HCT116 (cell line): ENCODE data around the gene SMIM14. TPM values are rescaled to one million over a fixed set of nuclear protein-coding genes. Genes with fewer than 3 reads are reported as not detected.

Experiments
- ATAC-seq: fragments of 200-7000 bp; cut with Tn5 transposase; 2 replicates; pipeline ENCODE4 v1.9.1; 2020; ENCODE audit warnings: mild to moderate bottlenecking, moderate library complexity
- Bru-seq: library from RNA; stranded (reverse); fragments of 400-500 nt; gene quantifications from one replicate; lab custom pipeline; 2021; lab: Mats Ljungman, UMichigan
- BruChase-seq, 2 experiments: library from RNA; stranded (reverse); fragments of 400-500 nt; gene quantifications; one replicate each; lab custom pipeline; 2021; lab: Mats Ljungman, UMichigan
- BruUV-seq: library from RNA; stranded (reverse); fragments of 400-500 nt; replicated peaks from 2 replicates; lab custom pipeline; 2021; lab: Mats Ljungman, UMichigan
- CTCF ChIA-PET: fragments of 300-600 bp; sonication (Branson Sonifier 250); formaldehyde crosslinking; loops from one replicate; lab custom pipeline; 2021; ENCODE audit warnings: antibody characterized with exemption; lab: Charles Lee
- POLR2A ChIA-PET: fragments of 300-600, 350-600 bp; sonication (Branson Sonifier 250); formaldehyde crosslinking; loops from one replicate; lab custom pipeline; 2021; ENCODE audit warnings: antibody characterized with exemption; lab: Charles Lee
- RAD21 ChIA-PET, 2 experiments: fragments of 300-600 bp; sonication (Branson Sonifier 250); formaldehyde crosslinking; loops; one replicate each; lab custom pipeline; 2023; ENCODE audit warnings: low total read pairs in 2 of 2; ENCODE audit not compliant: uncharacterized antibody in 2 of 2, unreplicated experiment in 2 of 2, low non-redundant PET in 1 of 2; lab: Charles Lee
- DNase-seq: peaks from one replicate; pipeline ENCODE4 v3.0.0-alpha.2; 2010; ENCODE audit warnings: low read depth, low spot score
- H2AFZ ChIP-seq: fragments of 200-600 bp; shearing (Covaris generic), sonication (generic); 2 replicates; pipeline ENCODE4 v1.6.1; 2017; ENCODE audit warnings: low read depth, mixed run types, mixed read lengths, antibody characterized with exemption, low read length; ENCODE audit not compliant: poor library complexity, severe bottlenecking
- H3K27ac ChIP-seq: 2 replicates; pipeline ENCODE4 v1.5.1; 2012; ENCODE audit warnings: low read depth, low read length
- H3K27me3 ChIP-seq: fragments of 200-600 bp; sonication (generic); 2 replicates; pipeline ENCODE4 v1.6.1; 2016; ENCODE audit warnings: mixed run types, low read length, mixed read lengths; ENCODE audit not compliant: insufficient read depth
- H3K36me3 ChIP-seq, 2 experiments: fragments of 200-500 bp in 1 of 2; fragments of 200-600 bp in 1 of 2; sonication (Bioruptor generic) in 1 of 2; sonication (generic) in 1 of 2; 2 replicates each; pipeline versions ENCODE4 v1.5.1 to v1.6.1; 2014 to 2016; ENCODE audit warnings: low read length in 2 of 2, inconsistent platforms in 1 of 2, mixed read lengths in 1 of 2, mixed run types in 1 of 2; ENCODE audit not compliant: insufficient read depth in 2 of 2, control insufficient read depth in 1 of 2
- H3K4me1 ChIP-seq, 2 experiments: fragments of 200-600 bp in 1 of 2; sonication (generic) in 1 of 2; 2 replicates each; pipeline versions ENCODE4 v1.5.1 to v1.6.1; 2012 to 2017; ENCODE audit warnings: low read length in 2 of 2, inconsistent platforms in 1 of 2, mild to moderate bottlenecking in 1 of 2, mixed read lengths in 1 of 2, mixed run types in 1 of 2, moderate library complexity in 1 of 2; ENCODE audit not compliant: insufficient read depth in 2 of 2, control insufficient read depth in 1 of 2
- H3K4me2 ChIP-seq: fragments of 200-600 bp; sonication (generic); 2 replicates; pipeline ENCODE4 v1.6.1; 2017; ENCODE audit warnings: mixed run types, low read length, mixed read lengths
- H3K4me3 ChIP-seq, 2 experiments: fragments of 200-600 bp in 1 of 2; sonication (generic) in 1 of 2; replicated peaks in 1 of 2; 2 replicates each; pipeline ENCODE4 v1.5.1; 2011 to 2016; ENCODE audit warnings: low read length in 2 of 2, control low read depth in 1 of 2, low read depth in 1 of 2, mild to moderate bottlenecking in 1 of 2, mixed read lengths in 1 of 2, mixed run types in 1 of 2
- H3K79me2 ChIP-seq: fragments of 200-600 bp; sonication (generic); 2 replicates; pipeline ENCODE4 v1.6.1; 2017; ENCODE audit warnings: mild to moderate bottlenecking, mixed run types, low read length, moderate library complexity, mixed read lengths; ENCODE audit not compliant: insufficient read depth
- H3K9ac ChIP-seq: fragments of 200-600 bp; sonication (generic); 2 replicates; pipeline ENCODE4 v1.6.1; 2016; ENCODE audit warnings: low read length, mixed read lengths
- H3K9me2 ChIP-seq: fragments of 200-600 bp; sonication (generic), shearing (Covaris generic); 2 replicates; pipeline ENCODE4 v1.6.1; 2017; ENCODE audit warnings: mixed run types, mild to moderate bottlenecking, moderate library complexity; ENCODE audit not compliant: insufficient read depth
- H3K9me3 ChIP-seq, 2 experiments: fragments of 200-500 bp in 1 of 2; fragments of 200-600 bp in 1 of 2; sonication (Bioruptor generic) in 1 of 2; sonication (generic) in 1 of 2; 2 replicates each; pipeline ENCODE4 v1.6.1; 2014 to 2017; ENCODE audit warnings: low read length in 2 of 2, mixed read lengths in 2 of 2, inconsistent platforms in 1 of 2, low read depth in 1 of 2, mild to moderate bottlenecking in 1 of 2, mixed run types in 1 of 2, moderate library complexity in 1 of 2; ENCODE audit not compliant: control insufficient read depth in 1 of 2, insufficient read depth in 1 of 2
- H4K20me1 ChIP-seq: fragments of 200-600 bp; sonication (generic), shearing (Covaris generic); 2 replicates; pipeline ENCODE4 v1.6.1; 2017; ENCODE audit warnings: mixed run types, mild to moderate bottlenecking, moderate library complexity; ENCODE audit not compliant: insufficient read depth
- CTCF ChIP-seq, 3 experiments: fragments of 200-600 bp in 1 of 3; sonication (generic) in 1 of 3; IDR thresholded peaks in 2 of 3; conservative IDR thresholded peaks in 1 of 3; 2 replicates each; pipeline ENCODE4 v1.5.1; 2012 to 2017; ENCODE audit warnings: low read depth in 2 of 3, low read length in 2 of 3, antibody characterized with exemption in 1 of 3, borderline replicate concordance in 1 of 3, control low read depth in 1 of 3, mild to moderate bottlenecking in 1 of 3, mixed read lengths in 1 of 3, mixed run types in 1 of 3, moderate library complexity in 1 of 3; ENCODE audit not compliant: insufficient read depth in 1 of 3
- EGR1 ChIP-seq: IDR thresholded peaks from 2 replicates; pipeline ENCODE4 v1.6.1; 2012; ENCODE audit warnings: low read depth
- ELF1 ChIP-seq: IDR thresholded peaks from 2 replicates; pipeline ENCODE4 v1.6.1; 2012; ENCODE audit warnings: low read depth, borderline replicate concordance
- EZH2 ChIP-seq: fragments of 200-600 bp; sonication (generic); IDR thresholded peaks from 2 replicates; pipeline ENCODE4 v1.6.1; 2017; ENCODE audit warnings: antibody characterized with exemption, mixed run types
- FOSL1 ChIP-seq: IDR thresholded peaks from 2 replicates; pipeline ENCODE4 v1.6.1; 2012; ENCODE audit warnings: low read depth
- JUND ChIP-seq: IDR thresholded peaks from 2 replicates; pipeline ENCODE4 v1.6.1; 2012
- POLR2A ChIP-seq: IDR thresholded peaks from 2 replicates; pipeline ENCODE4 v1.7.0; 2011; ENCODE audit warnings: borderline replicate concordance; ENCODE audit not compliant: insufficient read depth, insufficient read length; ENCODE audit errors: extremely low read depth
- POLR2AphosphoS5 ChIP-seq: IDR thresholded peaks from 2 replicates; pipeline ENCODE4 v1.6.1; 2011; ENCODE audit warnings: mild to moderate bottlenecking, low read depth, low read length, moderate library complexity
- REST ChIP-seq: IDR thresholded peaks from 2 replicates; pipeline ENCODE4 v1.6.1; 2012; ENCODE audit warnings: low read depth
- SIN3A ChIP-seq: IDR thresholded peaks from 2 replicates; pipeline ENCODE4 v1.6.1; 2012; ENCODE audit warnings: low read depth
- SP1 ChIP-seq: IDR thresholded peaks from 2 replicates; pipeline ENCODE4 v1.6.1; 2012; ENCODE audit warnings: low read depth
- SRF ChIP-seq: IDR thresholded peaks from 2 replicates; pipeline ENCODE4 v1.6.1; 2012; ENCODE audit warnings: low read depth
- TCF7L2 ChIP-seq: IDR thresholded peaks from 2 replicates; pipeline ENCODE4 v1.7.0; 2011; ENCODE audit warnings: borderline replicate concordance, inconsistent platforms; ENCODE audit not compliant: insufficient read depth, insufficient read length; ENCODE audit errors: extremely low read depth
- YY1 ChIP-seq: IDR thresholded peaks from 2 replicates; pipeline ENCODE4 v1.6.1; 2011; ENCODE audit warnings: low read length, low read depth, moderate library complexity, mild to moderate bottlenecking; ENCODE audit not compliant: insufficient replicate concordance; ENCODE audit errors: extremely low read depth
- ZBTB33 ChIP-seq: IDR thresholded peaks from 2 replicates; pipeline ENCODE4 v1.6.1; 2011; ENCODE audit warnings: mild to moderate bottlenecking, low read length, moderate library complexity; ENCODE audit not compliant: insufficient replicate concordance; ENCODE audit errors: extremely low read depth
- intact Hi-C: fragments of 100-400 bp; cut with micrococcal nuclease; formaldehyde crosslinking; loops from 2 replicates; pipeline ENCODE4 v1.10.0; 2022
- long read RNA-seq: library from polyadenylated mRNA; unstranded; transcript quantifications from one replicate; pipeline ENCODE4 v2.0.0, GENCODE V29; 2021; ENCODE audit not compliant: unreplicated experiment
- polyA plus RNA-seq: library from polyadenylated mRNA; unstranded; fragments of >200 nt; gene quantifications from 2 replicates; pipeline ENCODE4 v1.2.1, GENCODE V29; 2012; ENCODE audit warnings: missing spikeins
- total RNA-seq: library from RNA; stranded (reverse); gene quantifications from one replicate; pipeline ENCODE4 v1.2.1, GENCODE V29; 2021; ENCODE audit not compliant: unreplicated experiment

The SMIM14 gene
- total RNA-seq (21.6 TPM), Bru-seq, nascent RNA (percentile 73 among the genes with signal in this experiment), BruChase-seq, experiment 1, labeled RNA remaining after a 6-hour chase (percentile 82 among the genes with signal in this experiment), BruChase-seq, experiment 2, labeled RNA remaining after a 2-hour chase (percentile 62 among the genes with signal in this experiment)
- 18.3 and 25.3 TPM in 2 replicates for polyA plus RNA-seq
- long read RNA-seq, full-length matches to known transcripts, result 62 of 68 reads
- long read RNA-seq, partial matches to known transcripts, result 1 of 68 reads
- long read RNA-seq, other reads (novel, unspliced or antisense), result 5 of 68 reads

- no TSS peak for BruUV-seq
- POLR2A ChIA-PET, result interaction anchor here (0.6 to 2.5 kb wide), 14 partner anchors 8 to 272 kb away, joined by 3 to 12 read pairs (median 4); partner anchors contain the start of gene UGDH
- peak; percentile 12 for TF ChIP-seq ZBTB33
- no peak for TF ChIP-seq CTCF (IDR thresholded peaks at IDR 0.05 in 2 of 3, conservative IDR thresholded peaks at IDR 0.05 in 1 of 3; ENCODE audit: borderline replicate concordance in 1 of 3, insufficient read depth in 1 of 3, low read depth in 2 of 3, low read length in 2 of 3)
- TF ChIP-seq SP1, result peak; percentile 78
- peak; percentile 66 for TF ChIP-seq TCF7L2
- TF ChIP-seq EGR1, result peak; percentile 99
- peak; percentile 9; the same call in 1 of the 2 replicates for TF ChIP-seq ELF1
- TF ChIP-seq SRF, result no peak; the same call in 1 of the 2 replicates
- TF ChIP-seq JUND, result no peak
- TF ChIP-seq REST, result no peak
- TF ChIP-seq YY1, result peak; percentile 20
- no peak for TF ChIP-seq FOSL1
- TF ChIP-seq POLR2AphosphoS5, result peak; percentile 95
- TF ChIP-seq SIN3A, result peak; percentile 89
- TF ChIP-seq EZH2, result no peak
- TF ChIP-seq POLR2A, result peak; percentile 82
Observed at GRCh38 chr4:39638354-39639239, at the start of gene SMIM14. Gene SMIM14, minus strand, starts transcription at chr4:39638865. Its CDS starts 33,720 bp downstream, at chr4:39605145.

More at GRCh38 chr4:39638354-39639239, at the start of gene SMIM14:
- H3K4me1 ChIP-seq, result peaks cover 16 to 28% of the 10 kb centered on the region in 2 experiments
- peak within 1 kb of the TSS; percentile 72 for H3K27ac ChIP-seq
- H3K9me3 ChIP-seq, result no peaks in the 10 kb centered on the region
- DNase-seq (peak; percentile 93), ATAC-seq (peak; percentile 93)
- peak within 1 kb of the TSS; percentile 85 for H3K9ac ChIP-seq
- peak within 1 kb of the TSS; percentile 94 for H2AFZ ChIP-seq
- H3K36me3 ChIP-seq, result no peaks in the 10 kb centered on the region
- peak within 1 kb of the TSS; percentile 90 to 91 for H3K4me3 ChIP-seq
- CTCF ChIA-PET, result interaction anchor here (1.0 to 2.1 kb wide), 2 partner anchors 61 to 169 kb away, joined by 3 to 7 read pairs; no protein-coding TSS in a partner anchor
- RAD21 ChIA-PET, result interaction anchor here in 1 of 2 experiments (1.3 kb wide), 1 partner anchor 111 kb away, joined by 3 read pairs; the partner anchor contains the start of gene UGDH
- intact Hi-C loops, result loop anchor here (2.0 to 5.0 kb wide), 3 partner anchors 112 to 339 kb away; partner anchors contain the start of genes PDS5A and UGDH
- H4K20me1 ChIP-seq, result no peaks in the 10 kb centered on the region
- H3K9me2 ChIP-seq, result no peaks in the 10 kb centered on the region
- H3K27me3 ChIP-seq, result no peaks in the 10 kb centered on the region
- peak within 1 kb of the TSS; percentile 94 for H3K4me2 ChIP-seq
- H3K79me2 ChIP-seq, result no peaks in the 10 kb centered on the region; the same call in none of the 2 replicates
